Fibroblast of the aortic adventitia (primary cell): Measurements from ENCODE around the gene BRAT1. TPM values are rescaled to one million over a fixed set of nuclear protein-coding genes. Genes with fewer than 3 reads are reported as not detected.

Source experiments
- DNase-seq: peaks from one replicate; pipeline ENCODE4 v3.0.0-alpha.2; 2010; ENCODE audit warnings: low read depth
- H3K4me3 ChIP-seq: 2 replicates; pipeline ENCODE4 v1.5.1; 2011; ENCODE audit warnings: low read depth, mild to moderate bottlenecking, control low read depth, low read length, moderate library complexity
- CTCF ChIP-seq: IDR thresholded peaks from 2 replicates; pipeline ENCODE4 v1.5.1; 2011; ENCODE audit warnings: mild to moderate bottlenecking, low read length, control low read depth, inconsistent platforms; ENCODE audit not compliant: insufficient read depth
- total RNA-seq: library from RNA; depleted of rRNA; stranded (reverse); fragments of >200 nt; gene quantifications from 2 replicates; pipeline ENCODE4 v1.2.3, GENCODE V29; 2012; ENCODE audit warnings: low replicate concordance

BRAT1 gene
- total RNA-seq, 1 donor, result 22.3 TPM

GRCh38 chr7:2509298-2509906 is 45.9 kb downstream of the BRAT1 start:
- no peak for TF ChIP-seq CTCF
- no peak for DNase-seq
- no peak overlapping the region for H3K4me3 ChIP-seq

GRCh38 chr7:2508327-2509215 is 46.8 kb downstream of the BRAT1 start:
- no peak for TF ChIP-seq CTCF
- no peak for DNase-seq
- H3K4me3 ChIP-seq, result no peak overlapping the region

DNA sequence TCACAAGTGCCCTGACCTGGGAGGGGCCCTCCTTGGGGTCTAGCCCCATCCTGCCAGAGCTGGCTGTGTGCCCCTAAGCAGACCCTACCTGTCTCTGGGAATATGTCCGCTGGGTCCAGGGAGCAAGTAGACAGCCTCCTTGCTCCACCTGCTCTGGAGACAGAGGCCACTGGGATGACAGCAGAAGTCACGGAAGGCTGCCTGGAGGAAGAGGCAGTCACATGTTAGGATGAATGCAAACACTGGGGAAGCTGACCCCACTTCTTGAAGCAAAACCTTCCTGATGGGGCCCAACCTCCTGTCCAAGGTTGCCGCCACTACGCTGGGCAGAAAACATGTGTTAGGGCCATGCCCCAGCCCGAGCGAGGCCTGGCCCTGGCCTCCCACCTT is 47.4 kb downstream of the BRAT1 start:
- DNase-seq, result no peak
- H3K4me3 ChIP-seq, result no peak overlapping the region
- no peak for TF ChIP-seq CTCF

DNA sequence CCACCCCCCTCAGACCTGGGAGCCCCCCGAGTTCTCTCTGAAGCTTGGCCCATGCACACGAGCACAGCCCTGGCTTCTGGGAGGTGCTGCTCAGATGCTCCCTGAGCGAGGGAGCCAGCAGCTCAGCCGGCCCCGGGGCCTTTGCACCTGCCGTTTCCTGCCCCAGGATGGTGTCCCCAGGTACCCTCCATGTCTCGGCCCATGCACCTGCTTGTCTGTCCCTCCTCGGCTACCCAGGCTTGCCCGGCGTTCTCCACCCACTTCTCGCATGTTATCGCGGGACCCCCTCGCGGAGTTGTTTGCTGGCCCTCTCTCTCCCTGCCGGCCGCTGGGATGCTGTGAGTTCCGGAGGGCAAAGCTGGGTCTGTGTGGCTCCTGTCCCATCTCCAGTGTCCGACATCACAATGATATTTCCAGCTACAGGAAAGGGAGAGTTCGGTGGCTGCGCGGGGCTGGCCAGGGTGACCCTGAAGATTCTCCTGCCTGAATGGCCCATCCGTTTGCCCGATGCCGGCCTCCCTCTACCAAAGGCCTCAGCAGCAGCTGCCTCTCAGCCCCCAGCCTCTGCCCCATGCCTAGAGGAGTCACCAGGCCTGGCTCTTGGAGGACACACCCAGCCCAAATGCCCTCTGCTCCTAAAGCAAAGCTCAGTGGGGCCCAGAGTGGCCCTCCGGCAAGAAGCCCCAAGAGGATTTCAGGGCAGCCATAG is 48.0 kb downstream of the BRAT1 start:
- no peak for DNase-seq
- TF ChIP-seq CTCF, result no peak
- no peak overlapping the region for H3K4me3 ChIP-seq

DNA sequence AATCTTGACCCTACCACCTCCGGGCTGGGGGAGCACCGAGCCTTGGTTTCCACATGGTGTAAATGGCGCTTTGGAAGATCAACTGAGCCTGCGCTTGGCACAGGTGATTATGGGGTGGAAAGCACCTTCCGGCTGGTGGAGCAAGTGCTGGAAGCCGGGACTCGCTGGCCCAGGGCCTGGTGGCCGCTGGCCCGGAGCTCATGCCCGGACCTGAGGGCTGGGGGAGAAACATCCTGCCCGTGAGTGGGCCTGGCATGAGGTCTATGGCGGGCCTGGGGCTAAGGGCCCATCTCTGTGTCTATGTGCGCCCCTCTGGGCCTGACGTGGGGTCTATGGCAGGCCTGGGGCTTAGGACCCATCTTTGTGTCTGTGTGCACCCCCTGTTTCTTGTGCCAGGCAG is 49.9 kb downstream of the BRAT1 start:
- DNase-seq, result no peak
- no peak overlapping the region for H3K4me3 ChIP-seq
- no peak for TF ChIP-seq CTCF

DNA sequence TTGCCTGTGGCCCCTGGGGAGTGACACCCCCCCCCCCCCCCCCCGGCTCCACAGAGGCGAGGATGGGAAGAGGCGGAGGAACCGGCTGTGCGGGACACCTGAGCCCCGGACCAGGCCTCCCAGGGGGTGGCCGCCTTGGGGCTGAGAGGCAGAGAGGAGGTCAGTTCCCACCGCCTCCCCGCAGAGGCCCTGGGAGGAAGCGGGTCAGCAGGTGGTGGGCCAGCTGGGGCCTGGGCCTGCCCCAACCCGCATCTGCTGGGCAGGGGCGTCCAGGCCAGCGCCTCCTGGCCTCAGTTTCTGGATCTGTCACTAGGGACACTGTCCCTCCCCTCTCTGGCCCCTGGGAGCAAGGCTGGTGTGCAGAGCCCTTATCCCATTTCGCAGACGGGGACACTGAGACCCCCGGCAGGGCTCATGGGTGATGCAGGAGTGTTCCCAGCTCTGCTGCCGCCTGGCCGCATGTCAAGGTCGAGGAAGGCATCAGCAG is 50.4 kb downstream of the BRAT1 start:
- no peak for DNase-seq
- TF ChIP-seq CTCF, result no peak

More for the DNA sequence above, 50.4 kb downstream of the BRAT1 start:
- H3K4me3 ChIP-seq, result no peak overlapping the region
